HepG2 (cell line): ENCODE data around the gene ETV2. TPM values are rescaled to one million over a fixed set of nuclear protein-coding genes. Genes with fewer than 3 reads are reported as not detected.

Experiments used
- ATF7 ChIP-seq, 2 experiments: fragments of 450-650 bp in 1 of 2; sonication (generic) in 1 of 2; formaldehyde crosslinking in 1 of 2; IDR thresholded peaks; 2 replicates each; pipeline versions ENCODE4 v1.4.0 to v1.6.1; 2016 to 2020; ENCODE audit warnings: antibody characterized with exemption in 1 of 2, mild to moderate bottlenecking in 1 of 2, missing genetic modification reagents in 1 of 2
- FOXO1 ChIP-seq: sonication (generic); formaldehyde crosslinking; IDR thresholded peaks from 2 replicates; pipeline ENCODE4 v1.4.0; 2020; ENCODE audit warnings: missing genetic modification reagents
- SMC3 ChIP-seq: IDR thresholded peaks from 2 replicates; pipeline ENCODE4 v1.6.1; 2011; ENCODE audit warnings: low read length, improper control_type of control experiment
- ZFP36L1 ChIP-seq: sonication (generic); formaldehyde crosslinking; IDR thresholded peaks from 2 replicates; pipeline ENCODE4 v1.8.0; 2022; ENCODE audit warnings: mild to moderate bottlenecking, missing genetic modification reagents, moderate library complexity
- ZFX ChIP-seq: sonication (generic); formaldehyde crosslinking; IDR thresholded peaks from 2 replicates; pipeline ENCODE4 v1.4.0; 2020; ENCODE audit warnings: mild to moderate bottlenecking, low read depth, missing genetic modification reagents, moderate library complexity
- ZNF12 ChIP-seq: sonication (generic); formaldehyde crosslinking; IDR thresholded peaks from 2 replicates; pipeline ENCODE4 v1.5.0; 2020; ENCODE audit warnings: missing genetic modification reagents
- ZNF644 ChIP-seq: IDR thresholded peaks from 2 replicates; pipeline ENCODE4 v1.6.1; 2016; ENCODE audit warnings: low read depth
- ZNF720 ChIP-seq: sonication (generic); formaldehyde crosslinking; IDR thresholded peaks from 2 replicates; pipeline ENCODE4 v1.4.0; 2020; ENCODE audit warnings: missing genetic modification reagents
- ZSCAN21 ChIP-seq: sonication (generic); formaldehyde crosslinking; IDR thresholded peaks from 2 replicates; pipeline ENCODE4 v1.8.0; 2022; ENCODE audit warnings: mild to moderate bottlenecking, missing genetic modification reagents, moderate library complexity, borderline replicate concordance
- polyA plus RNA-seq, 8 experiments: library from polyadenylated mRNA; depleted of rRNA in 3 of 8; stranded (reverse) in 7 of 8; unstranded in 1 of 8; fragments of >200 nt; fragmentation: Illumina TruSeq in 4 of 8; extraction: Trizol in 4 of 8; gene quantifications; 2 replicates each; pipeline versions ENCODE4 v1.2.1 to v1.2.3, GENCODE V29; 2011 to 2016; ENCODE audit warnings: low read depth in 4 of 8, missing spikeins in 1 of 8, mixed read lengths in 1 of 8; ENCODE audit not compliant: insufficient read depth in 1 of 8
- total RNA-seq, 5 experiments: library from RNA; depleted of rRNA; stranded (reverse); fragments of >200 nt; fragmentation: Illumina TruSeq; extraction: Trizol; gene quantifications; 2 replicates each; pipeline ENCODE4 v1.2.3, GENCODE V29; 2016; ENCODE audit warnings: low read depth in 1 of 5
- TF ChIP-seq, protein P1 (sequence below): sonication (generic); formaldehyde crosslinking; IDR thresholded peaks from 2 replicates; pipeline ENCODE4 v1.5.1; 2020; ENCODE audit warnings: mild to moderate bottlenecking, missing genetic modification reagents, borderline replicate concordance
- TF ChIP-seq, protein P2 (sequence below): sonication (generic); formaldehyde crosslinking; IDR thresholded peaks from 2 replicates; pipeline ENCODE4 v1.9.0; 2021; ENCODE audit warnings: missing genetic modification reagents, borderline replicate concordance
- TF ChIP-seq, protein P3 (sequence below): IDR thresholded peaks from 2 replicates; pipeline ENCODE4 v1.6.1; 2016; ENCODE audit warnings: missing compliant biosample characterization, missing genetic modification reagents, borderline replicate concordance
- TF ChIP-seq, protein P4 (sequence below): sonication (generic); formaldehyde crosslinking; IDR thresholded peaks from 2 replicates; pipeline ENCODE4 v1.4.0; 2020; ENCODE audit warnings: missing genetic modification reagents
- TF ChIP-seq, protein P5 (sequence below): sonication (generic); formaldehyde crosslinking; IDR thresholded peaks from 2 replicates; pipeline ENCODE4 v1.4.0; 2020; ENCODE audit warnings: mild to moderate bottlenecking, missing genetic modification reagents

ETV2 gene
- total and polyA plus RNA-seq, 2 of the 13 experiments (the other 11 are each of a cell fraction or from before 2014, with no cell fraction given) = 0.07 to 0.20 TPM

DNA sequence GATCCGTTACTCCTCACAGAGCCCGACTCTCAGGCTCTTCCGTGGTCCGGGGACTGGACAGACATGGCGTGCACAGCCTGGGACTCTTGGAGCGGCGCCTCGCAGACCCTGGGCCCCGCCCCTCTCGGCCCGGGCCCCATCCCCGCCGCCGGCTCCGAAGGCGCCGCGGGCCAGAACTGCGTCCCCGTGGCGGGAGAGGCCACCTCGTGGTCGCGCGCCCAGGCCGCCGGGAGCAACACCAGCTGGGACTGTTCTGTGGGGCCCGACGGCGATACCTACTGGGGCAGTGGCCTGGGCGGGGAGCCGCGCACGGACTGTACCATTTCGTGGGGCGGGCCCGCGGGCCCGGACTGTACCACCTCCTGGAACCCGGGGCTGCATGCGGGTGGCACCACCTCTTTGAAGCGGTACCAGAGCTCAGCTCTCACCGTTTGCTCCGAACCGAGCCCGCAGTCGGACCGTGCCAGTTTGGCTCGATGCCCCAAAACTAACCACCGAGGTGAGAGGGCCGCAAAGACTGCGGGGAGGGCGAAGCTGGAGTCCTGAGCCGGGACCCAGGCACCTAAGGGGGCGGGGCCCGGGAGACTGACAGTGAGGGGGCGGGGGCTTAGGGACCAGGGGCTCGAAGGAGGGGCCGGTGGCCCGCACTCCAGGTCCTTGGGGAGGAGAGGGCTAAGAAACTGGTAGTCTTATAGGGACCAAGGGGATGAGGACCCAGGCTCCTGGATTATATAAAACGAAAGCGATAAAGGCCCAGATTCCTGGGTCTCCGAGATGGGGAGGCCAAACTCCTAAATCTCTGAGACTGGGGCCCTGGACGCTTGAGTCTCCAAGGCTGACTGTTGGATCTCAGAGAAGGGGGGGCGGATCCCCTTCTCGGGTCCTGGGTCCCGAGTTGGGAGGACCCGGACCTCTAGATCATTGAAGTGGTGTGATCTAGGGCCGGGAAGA lies 2.0 kb downstream of the ETV2 start (continued):
- TF ChIP-seq, protein P1, sequence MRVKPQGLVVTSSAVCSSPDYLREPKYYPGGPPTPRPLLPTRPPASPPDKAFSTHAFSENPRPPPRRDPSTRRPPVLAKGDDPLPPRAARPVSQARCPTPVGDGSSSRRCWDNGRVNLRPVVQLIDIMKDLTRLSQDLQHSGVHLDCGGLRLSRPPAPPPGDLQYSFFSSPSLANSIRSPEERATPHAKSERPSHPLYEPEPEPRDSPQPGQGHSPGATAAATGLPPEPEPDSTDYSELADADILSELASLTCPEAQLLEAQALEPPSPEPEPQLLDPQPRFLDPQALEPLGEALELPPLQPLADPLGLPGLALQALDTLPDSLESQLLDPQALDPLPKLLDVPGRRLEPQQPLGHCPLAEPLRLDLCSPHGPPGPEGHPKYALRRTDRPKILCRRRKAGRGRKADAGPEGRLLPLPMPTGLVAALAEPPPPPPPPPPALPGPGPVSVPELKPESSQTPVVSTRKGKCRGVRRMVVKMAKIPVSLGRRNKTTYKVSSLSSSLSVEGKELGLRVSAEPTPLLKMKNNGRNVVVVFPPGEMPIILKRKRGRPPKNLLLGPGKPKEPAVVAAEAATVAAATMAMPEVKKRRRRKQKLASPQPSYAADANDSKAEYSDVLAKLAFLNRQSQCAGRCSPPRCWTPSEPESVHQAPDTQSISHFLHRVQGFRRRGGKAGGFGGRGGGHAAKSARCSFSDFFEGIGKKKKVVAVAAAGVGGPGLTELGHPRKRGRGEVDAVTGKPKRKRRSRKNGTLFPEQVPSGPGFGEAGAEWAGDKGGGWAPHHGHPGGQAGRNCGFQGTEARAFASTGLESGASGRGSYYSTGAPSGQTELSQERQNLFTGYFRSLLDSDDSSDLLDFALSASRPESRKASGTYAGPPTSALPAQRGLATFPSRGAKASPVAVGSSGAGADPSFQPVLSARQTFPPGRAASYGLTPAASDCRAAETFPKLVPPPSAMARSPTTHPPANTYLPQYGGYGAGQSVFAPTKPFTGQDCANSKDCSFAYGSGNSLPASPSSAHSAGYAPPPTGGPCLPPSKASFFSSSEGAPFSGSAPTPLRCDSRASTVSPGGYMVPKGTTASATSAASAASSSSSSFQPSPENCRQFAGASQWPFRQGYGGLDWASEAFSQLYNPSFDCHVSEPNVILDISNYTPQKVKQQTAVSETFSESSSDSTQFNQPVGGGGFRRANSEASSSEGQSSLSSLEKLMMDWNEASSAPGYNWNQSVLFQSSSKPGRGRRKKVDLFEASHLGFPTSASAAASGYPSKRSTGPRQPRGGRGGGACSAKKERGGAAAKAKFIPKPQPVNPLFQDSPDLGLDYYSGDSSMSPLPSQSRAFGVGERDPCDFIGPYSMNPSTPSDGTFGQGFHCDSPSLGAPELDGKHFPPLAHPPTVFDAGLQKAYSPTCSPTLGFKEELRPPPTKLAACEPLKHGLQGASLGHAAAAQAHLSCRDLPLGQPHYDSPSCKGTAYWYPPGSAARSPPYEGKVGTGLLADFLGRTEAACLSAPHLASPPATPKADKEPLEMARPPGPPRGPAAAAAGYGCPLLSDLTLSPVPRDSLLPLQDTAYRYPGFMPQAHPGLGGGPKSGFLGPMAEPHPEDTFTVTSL (CRISPR knock-in tag) = no peak
- peak; percentile 79 for TF ChIP-seq ZSCAN21 (CRISPR knock-in tag)
- TF ChIP-seq, protein P2, sequence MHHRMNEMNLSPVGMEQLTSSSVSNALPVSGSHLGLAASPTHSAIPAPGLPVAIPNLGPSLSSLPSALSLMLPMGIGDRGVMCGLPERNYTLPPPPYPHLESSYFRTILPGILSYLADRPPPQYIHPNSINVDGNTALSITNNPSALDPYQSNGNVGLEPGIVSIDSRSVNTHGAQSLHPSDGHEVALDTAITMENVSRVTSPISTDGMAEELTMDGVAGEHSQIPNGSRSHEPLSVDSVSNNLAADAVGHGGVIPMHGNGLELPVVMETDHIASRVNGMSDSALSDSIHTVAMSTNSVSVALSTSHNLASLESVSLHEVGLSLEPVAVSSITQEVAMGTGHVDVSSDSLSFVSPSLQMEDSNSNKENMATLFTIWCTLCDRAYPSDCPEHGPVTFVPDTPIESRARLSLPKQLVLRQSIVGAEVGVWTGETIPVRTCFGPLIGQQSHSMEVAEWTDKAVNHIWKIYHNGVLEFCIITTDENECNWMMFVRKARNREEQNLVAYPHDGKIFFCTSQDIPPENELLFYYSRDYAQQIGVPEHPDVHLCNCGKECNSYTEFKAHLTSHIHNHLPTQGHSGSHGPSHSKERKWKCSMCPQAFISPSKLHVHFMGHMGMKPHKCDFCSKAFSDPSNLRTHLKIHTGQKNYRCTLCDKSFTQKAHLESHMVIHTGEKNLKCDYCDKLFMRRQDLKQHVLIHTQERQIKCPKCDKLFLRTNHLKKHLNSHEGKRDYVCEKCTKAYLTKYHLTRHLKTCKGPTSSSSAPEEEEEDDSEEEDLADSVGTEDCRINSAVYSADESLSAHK = no peak
- TF ChIP-seq ZNF644 (CRISPR knock-in tag) = no peak
- TF ChIP-seq, protein P3, sequence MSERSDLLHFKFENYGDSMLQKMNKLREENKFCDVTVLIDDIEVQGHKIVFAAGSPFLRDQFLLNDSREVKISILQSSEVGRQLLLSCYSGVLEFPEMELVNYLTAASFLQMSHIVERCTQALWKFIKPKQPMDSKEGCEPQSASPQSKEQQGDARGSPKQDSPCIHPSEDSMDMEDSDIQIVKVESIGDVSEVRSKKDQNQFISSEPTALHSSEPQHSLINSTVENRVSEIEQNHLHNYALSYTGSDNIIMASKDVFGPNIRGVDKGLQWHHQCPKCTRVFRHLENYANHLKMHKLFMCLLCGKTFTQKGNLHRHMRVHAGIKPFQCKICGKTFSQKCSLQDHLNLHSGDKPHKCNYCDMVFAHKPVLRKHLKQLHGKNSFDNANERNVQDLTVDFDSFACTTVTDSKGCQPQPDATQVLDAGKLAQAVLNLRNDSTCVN = peak; percentile 39; the same call in 1 of the 2 replicates
- no peak for TF ChIP-seq ATF7 (IDR thresholded peaks at IDR 0.05)
- no peak for TF ChIP-seq ATF7 (CRISPR knock-in tag; IDR thresholded peaks at IDR 0.05)
- TF ChIP-seq, protein P4, sequence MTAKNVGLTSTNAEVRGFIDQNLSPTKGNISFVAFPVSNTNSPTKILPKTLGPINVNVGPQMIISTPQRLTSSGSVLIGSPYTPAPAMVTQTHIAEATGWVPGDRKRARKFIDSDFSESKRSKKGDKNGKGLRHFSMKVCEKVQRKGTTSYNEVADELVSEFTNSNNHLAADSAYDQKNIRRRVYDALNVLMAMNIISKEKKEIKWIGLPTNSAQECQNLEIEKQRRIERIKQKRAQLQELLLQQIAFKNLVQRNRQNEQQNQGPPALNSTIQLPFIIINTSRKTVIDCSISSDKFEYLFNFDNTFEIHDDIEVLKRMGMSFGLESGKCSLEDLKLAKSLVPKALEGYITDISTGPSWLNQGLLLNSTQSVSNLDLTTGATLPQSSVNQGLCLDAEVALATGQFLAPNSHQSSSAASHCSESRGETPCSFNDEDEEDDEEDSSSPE (CRISPR knock-in tag) = peak; percentile 90
- TF ChIP-seq, protein P5, sequence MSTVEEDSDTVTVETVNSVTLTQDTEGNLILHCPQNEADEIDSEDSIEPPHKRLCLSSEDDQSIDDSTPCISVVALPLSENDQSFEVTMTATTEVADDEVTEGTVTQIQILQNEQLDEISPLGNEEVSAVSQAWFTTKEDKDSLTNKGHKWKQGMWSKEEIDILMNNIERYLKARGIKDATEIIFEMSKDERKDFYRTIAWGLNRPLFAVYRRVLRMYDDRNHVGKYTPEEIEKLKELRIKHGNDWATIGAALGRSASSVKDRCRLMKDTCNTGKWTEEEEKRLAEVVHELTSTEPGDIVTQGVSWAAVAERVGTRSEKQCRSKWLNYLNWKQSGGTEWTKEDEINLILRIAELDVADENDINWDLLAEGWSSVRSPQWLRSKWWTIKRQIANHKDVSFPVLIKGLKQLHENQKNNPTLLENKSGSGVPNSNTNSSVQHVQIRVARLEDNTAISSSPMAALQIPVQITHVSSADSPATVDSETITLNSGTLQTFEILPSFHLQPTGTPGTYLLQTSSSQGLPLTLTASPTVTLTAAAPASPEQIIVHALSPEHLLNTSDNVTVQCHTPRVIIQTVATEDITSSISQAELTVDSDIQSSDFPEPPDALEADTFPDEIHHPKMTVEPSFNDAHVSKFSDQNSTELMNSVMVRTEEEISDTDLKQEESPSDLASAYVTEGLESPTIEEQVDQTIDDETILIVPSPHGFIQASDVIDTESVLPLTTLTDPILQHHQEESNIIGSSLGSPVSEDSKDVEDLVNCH = no peak
- TF ChIP-seq ZFX (CRISPR knock-in tag) = peak; percentile 92
- TF ChIP-seq ZNF12 (CRISPR knock-in tag) = no peak
- TF ChIP-seq ZFP36L1 (CRISPR knock-in tag) = 0 out of 2 replicates have a peak, but pooled peaks have one; percentile 61
- peak; percentile 71 for TF ChIP-seq FOXO1 (CRISPR knock-in tag)
- no peak for TF ChIP-seq ZNF720
- no peak; the same call in 1 of the 2 replicates for TF ChIP-seq SMC3
